Measurements from ENCODE around the gene GALNT2.

GRCh38 chr1:230185076-230186001, 118.3 kb downstream of the GALNT2 start:
- TF ChIP-seq GTF2F1 (IDR thresholded peaks at IDR 0.05; ENCODE audit: low read length) (no peak), POLR2A (IDR thresholded peaks at IDR 0.05; ENCODE audit: insufficient read depth in 1 of 2, low read depth in 2 of 2, low read length in 2 of 2) (no peak), PRDM10 (CRISPR knock-in tag; IDR thresholded peaks at IDR 0.05; ENCODE audit: low read depth) (no peak), ATF2 (CRISPR knock-in tag; IDR thresholded peaks at IDR 0.05) (no peak), SMC3 (IDR thresholded peaks at IDR 0.05; ENCODE audit: low read length) (no peak), BHLHE40 (IDR thresholded peaks at IDR 0.05; ENCODE audit: low read length) (no peak), HCFC1 (IDR thresholded peaks at IDR 0.05; ENCODE audit: low read depth, low read length) (no peak)

Measured in HepG2 (cell line).